HEK293 (cell line): ENCODE results near the gene CXCL16.

Source experiments
- BCL11A ChIP-seq: fragments of 450-650 bp; formaldehyde crosslinking; IDR thresholded peaks from 2 replicates; pipeline ENCODE4 v1.5.1; 2016; ENCODE audit warnings: low read depth, missing biosample characterization, missing genetic modification characterization
- GLIS2 ChIP-seq: fragments of 450-650 bp; formaldehyde crosslinking; IDR thresholded peaks from 2 replicates; pipeline ENCODE4 v1.5.1; 2016; ENCODE audit warnings: missing biosample characterization, missing genetic modification characterization
- HOXA7 ChIP-seq: sonication (generic); formaldehyde crosslinking; IDR thresholded peaks from 2 replicates; pipeline ENCODE4 v1.8.1; 2022; ENCODE audit warnings: missing genetic modification reagents, borderline replicate concordance
- MYNN ChIP-seq: fragments of 450-650 bp; formaldehyde crosslinking; IDR thresholded peaks from 2 replicates; pipeline ENCODE4 v1.5.1; 2016; ENCODE audit warnings: missing biosample characterization, missing genetic modification characterization, borderline replicate concordance
- REPIN1 ChIP-seq: fragments of 450-650 bp; formaldehyde crosslinking; IDR thresholded peaks from 2 replicates; pipeline ENCODE4 v1.5.1; 2017; ENCODE audit warnings: missing biosample characterization, missing genetic modification characterization, low read depth
- SP3 ChIP-seq: fragments of 450-650 bp; formaldehyde crosslinking; IDR thresholded peaks from 2 replicates; pipeline ENCODE4 v1.5.1; 2016; ENCODE audit warnings: missing biosample characterization, missing genetic modification characterization
- TRIM28 ChIP-seq: IDR thresholded peaks from 2 replicates; pipeline ENCODE4 v1.6.1; 2011; ENCODE audit warnings: low read length, control low read depth, borderline replicate concordance
- ZBTB21 ChIP-seq: fragments of 450-650 bp; formaldehyde crosslinking; IDR thresholded peaks from 2 replicates; pipeline ENCODE4 v1.5.1; 2017; ENCODE audit warnings: missing biosample characterization, missing genetic modification characterization
- ZBTB48 ChIP-seq: fragments of 450-650 bp; formaldehyde crosslinking; IDR thresholded peaks from 2 replicates; pipeline ENCODE4 v1.5.1; 2016; ENCODE audit warnings: missing biosample characterization, missing genetic modification characterization
- ZBTB8A ChIP-seq: fragments of 450-650 bp; formaldehyde crosslinking; IDR thresholded peaks from 2 replicates; pipeline ENCODE4 v1.5.1; 2016; ENCODE audit warnings: missing biosample characterization, missing genetic modification characterization
- ZEB2 ChIP-seq: fragments of 450-650 bp; formaldehyde crosslinking; IDR thresholded peaks from 2 replicates; pipeline ENCODE4 v1.5.1; 2016; ENCODE audit warnings: missing biosample characterization, missing genetic modification characterization
- ZFP41 ChIP-seq: fragments of 450-650 bp; formaldehyde crosslinking; IDR thresholded peaks from 2 replicates; pipeline ENCODE4 v1.5.1; 2016; ENCODE audit warnings: missing biosample characterization, missing genetic modification characterization, borderline replicate concordance
- ZNF10 ChIP-seq: fragments of 450-650 bp; formaldehyde crosslinking; IDR thresholded peaks from 2 replicates; pipeline ENCODE4 v1.5.1; 2017; ENCODE audit warnings: missing biosample characterization, missing genetic modification characterization
- ZNF112 ChIP-seq: fragments of 450-650 bp; formaldehyde crosslinking; IDR thresholded peaks from 2 replicates; pipeline ENCODE4 v1.5.0; 2017; ENCODE audit warnings: missing biosample characterization, missing genetic modification characterization
- ZNF16 ChIP-seq: fragments of 450-650 bp; formaldehyde crosslinking; IDR thresholded peaks from 2 replicates; pipeline ENCODE4 v1.5.1; 2016; ENCODE audit warnings: low read depth, missing biosample characterization, missing genetic modification characterization
- ZNF174 ChIP-seq: fragments of 450-650 bp; formaldehyde crosslinking; IDR thresholded peaks from 2 replicates; pipeline ENCODE4 v1.5.0; 2017; ENCODE audit warnings: missing biosample characterization, mild to moderate bottlenecking, missing genetic modification characterization
- ZNF2 ChIP-seq: fragments of 450-650 bp; formaldehyde crosslinking; IDR thresholded peaks from 2 replicates; pipeline ENCODE4 v1.5.1; 2016; ENCODE audit warnings: missing biosample characterization, missing genetic modification characterization
- ZNF223 ChIP-seq: fragments of 450-650 bp; formaldehyde crosslinking; IDR thresholded peaks from 2 replicates; pipeline ENCODE4 v1.5.1; 2016; ENCODE audit warnings: missing biosample characterization, missing genetic modification characterization
- ZNF335 ChIP-seq: fragments of 450-650 bp; formaldehyde crosslinking; conservative IDR thresholded peaks from 2 replicates; pipeline ENCODE4 v1.5.1; 2016; ENCODE audit warnings: missing biosample characterization, missing genetic modification characterization
- ZNF350 ChIP-seq: fragments of 450-650 bp; formaldehyde crosslinking; IDR thresholded peaks from 2 replicates; pipeline ENCODE4 v1.5.0; 2017; ENCODE audit warnings: missing biosample characterization, mild to moderate bottlenecking, missing genetic modification characterization
- ZNF394 ChIP-seq: fragments of 450-650 bp; formaldehyde crosslinking; IDR thresholded peaks from 2 replicates; pipeline ENCODE4 v1.5.1; 2016; ENCODE audit warnings: missing biosample characterization, missing genetic modification characterization, mild to moderate bottlenecking, moderate library complexity, borderline replicate concordance
- ZNF521 ChIP-seq: fragments of 450-650 bp; formaldehyde crosslinking; IDR thresholded peaks from 2 replicates; pipeline ENCODE4 v1.5.1; 2017; ENCODE audit warnings: missing biosample characterization, mild to moderate bottlenecking, missing genetic modification characterization
- ZNF596 ChIP-seq: fragments of 450-650 bp; IDR thresholded peaks from 2 replicates; pipeline ENCODE4 v1.5.0; 2018; ENCODE audit warnings: missing biosample characterization, mild to moderate bottlenecking, missing genetic modification characterization, moderate library complexity
- ZNF670 ChIP-seq: fragments of 450-650 bp; formaldehyde crosslinking; IDR thresholded peaks from 2 replicates; pipeline ENCODE4 v1.5.1; 2016; ENCODE audit warnings: missing biosample characterization, missing genetic modification characterization, low read depth
- ZNF777 ChIP-seq: fragments of 450-650 bp; formaldehyde crosslinking; IDR thresholded peaks from 2 replicates; pipeline ENCODE4 v1.5.1; 2017; ENCODE audit warnings: missing biosample characterization, missing genetic modification characterization, borderline replicate concordance
- ZNF830 ChIP-seq: fragments of 450-650 bp; IDR thresholded peaks from 2 replicates; pipeline ENCODE4 v1.5.0; 2018; ENCODE audit warnings: missing biosample characterization, missing genetic modification characterization, low read depth, mild to moderate bottlenecking, moderate library complexity
- ZXDB ChIP-seq: fragments of 450-650 bp; formaldehyde crosslinking; IDR thresholded peaks from 2 replicates; pipeline ENCODE4 v1.5.1; 2016; ENCODE audit warnings: missing biosample characterization, missing genetic modification characterization
- TF ChIP-seq, protein P1 (sequence below): fragments of 450-650 bp; formaldehyde crosslinking; IDR thresholded peaks from 2 replicates; pipeline ENCODE4 v1.5.1; 2016; ENCODE audit warnings: missing biosample characterization, missing genetic modification characterization
- TF ChIP-seq, protein P2 (sequence below): fragments of 450-650 bp; formaldehyde crosslinking; IDR thresholded peaks from 2 replicates; pipeline ENCODE4 v1.5.1; 2016; ENCODE audit warnings: missing biosample characterization, missing genetic modification characterization
- TF ChIP-seq, protein P3 (sequence below): fragments of 450-650 bp; formaldehyde crosslinking; IDR thresholded peaks from 2 replicates; pipeline ENCODE4 v1.5.1; 2016; ENCODE audit warnings: missing biosample characterization, missing genetic modification characterization
- TF ChIP-seq, protein P4 (sequence below): fragments of 450-650 bp; formaldehyde crosslinking; IDR thresholded peaks from 2 replicates; pipeline ENCODE4 v1.5.1; 2017; ENCODE audit warnings: missing biosample characterization, missing genetic modification characterization
- TF ChIP-seq, protein P5 (sequence below): fragments of 450-650 bp; formaldehyde crosslinking; IDR thresholded peaks from 2 replicates; pipeline ENCODE4 v1.5.1; 2016; ENCODE audit warnings: missing biosample characterization, missing genetic modification characterization
- TF ChIP-seq, protein P6 (sequence below): fragments of 450-650 bp; formaldehyde crosslinking; optimal IDR thresholded peaks from 2 replicates; pipeline ENCODE3; 2016; ENCODE audit warnings: missing biosample characterization, mild to moderate bottlenecking, missing genetic modification characterization
- TF ChIP-seq, protein P7 (sequence below): fragments of 450-650 bp; formaldehyde crosslinking; IDR thresholded peaks from 2 replicates; pipeline ENCODE4 v1.5.1; 2016; ENCODE audit warnings: missing biosample characterization, missing genetic modification characterization

Gene CXCL16

DNA sequence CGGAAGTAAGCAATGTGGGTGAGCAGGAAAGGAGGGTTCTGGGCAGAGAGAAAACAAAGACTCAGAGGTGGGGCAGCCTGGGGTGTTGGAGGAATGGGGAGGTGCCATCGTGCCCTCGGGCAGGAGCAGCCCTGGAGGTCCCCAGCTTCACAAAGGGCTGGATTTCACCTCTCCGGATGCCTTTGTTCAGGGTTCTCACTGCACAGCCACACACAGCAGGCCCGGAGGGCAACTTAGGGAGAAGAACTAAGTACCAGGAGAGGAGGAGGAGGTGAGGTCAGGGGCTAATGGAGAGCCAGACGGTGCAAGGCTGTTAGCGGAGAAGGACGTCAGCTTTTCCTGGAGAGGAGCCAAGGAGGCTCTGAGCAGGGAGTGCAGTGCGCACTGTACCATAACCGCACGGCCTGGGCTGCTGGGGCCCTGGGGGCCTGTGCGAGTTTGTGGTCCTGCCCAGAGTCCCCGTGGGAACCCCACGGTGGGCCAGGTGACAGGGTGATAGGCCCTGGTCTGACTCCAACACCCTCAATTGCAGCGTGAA lies 20.0 kb downstream of the CXCL16 start (continued):
- TF ChIP-seq, protein P1, sequence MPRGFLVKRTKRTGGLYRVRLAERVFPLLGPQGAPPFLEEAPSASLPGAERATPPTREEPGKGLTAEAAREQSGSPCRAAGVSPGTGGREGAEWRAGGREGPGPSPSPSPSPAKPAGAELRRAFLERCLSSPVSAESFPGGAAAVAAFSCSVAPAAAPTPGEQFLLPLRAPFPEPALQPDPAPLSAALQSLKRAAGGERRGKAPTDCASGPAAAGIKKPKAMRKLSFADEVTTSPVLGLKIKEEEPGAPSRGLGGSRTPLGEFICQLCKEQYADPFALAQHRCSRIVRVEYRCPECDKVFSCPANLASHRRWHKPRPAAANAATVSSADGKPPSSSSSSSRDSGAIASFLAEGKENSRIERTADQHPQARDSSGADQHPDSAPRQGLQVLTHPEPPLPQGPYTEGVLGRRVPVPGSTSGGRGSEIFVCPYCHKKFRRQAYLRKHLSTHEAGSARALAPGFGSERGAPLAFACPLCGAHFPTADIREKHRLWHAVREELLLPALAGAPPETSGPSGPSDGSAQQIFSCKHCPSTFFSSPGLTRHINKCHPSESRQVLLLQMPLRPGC (tag by site-specific recombination), result peak; percentile 81
- TF ChIP-seq HOXA7 (CRISPR knock-in tag), result no peak
- peak; percentile 81; the same call in 1 of the 2 replicates for TF ChIP-seq BCL11A
- TF ChIP-seq, protein P2, sequence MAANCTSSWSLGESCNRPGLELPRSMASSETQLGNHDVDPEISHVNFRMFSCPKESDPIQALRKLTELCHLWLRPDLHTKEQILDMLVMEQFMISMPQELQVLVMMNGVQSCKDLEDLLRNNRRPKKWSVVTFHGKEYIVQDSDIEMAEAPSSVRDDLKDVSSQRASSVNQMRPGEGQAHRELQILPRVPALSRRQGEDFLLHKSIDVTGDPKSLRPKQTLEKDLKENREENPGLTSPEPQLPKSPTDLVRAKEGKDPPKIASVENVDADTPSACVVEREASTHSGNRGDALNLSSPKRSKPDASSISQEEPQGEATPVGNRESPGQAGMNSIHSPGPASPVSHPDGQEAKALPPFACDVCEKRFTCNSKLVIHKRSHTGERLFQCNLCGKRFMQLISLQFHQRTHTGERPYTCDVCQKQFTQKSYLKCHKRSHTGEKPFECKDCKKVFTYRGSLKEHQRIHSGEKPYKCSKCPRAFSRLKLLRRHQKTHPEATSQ (tag by site-specific recombination), result no peak
- TF ChIP-seq ZNF2 (tag by site-specific recombination), result peak; percentile 94
- TF ChIP-seq ZBTB21, result peak; percentile 60; the same call in 1 of the 2 replicates
- TF ChIP-seq ZBTB8A (tag by site-specific recombination), result peak; percentile 79
- TF ChIP-seq ZNF223, result no peak
- peak; percentile 86 for TF ChIP-seq GLIS2 (tag by site-specific recombination)
- peak; percentile 37; the same call in 1 of the 2 replicates for TF ChIP-seq ZNF335 (tag by site-specific recombination)
- peak; percentile 90 for TF ChIP-seq ZEB2 (tag by site-specific recombination)
- TF ChIP-seq ZBTB48 (tag by site-specific recombination), result peak; percentile 96
- TF ChIP-seq MYNN (tag by site-specific recombination), result no peak
- no peak for TF ChIP-seq ZNF777 (tag by site-specific recombination)
- peak; percentile 74; the same call in 1 of the 2 replicates for TF ChIP-seq ZNF394 (tag by site-specific recombination)
- TF ChIP-seq, protein P3, sequence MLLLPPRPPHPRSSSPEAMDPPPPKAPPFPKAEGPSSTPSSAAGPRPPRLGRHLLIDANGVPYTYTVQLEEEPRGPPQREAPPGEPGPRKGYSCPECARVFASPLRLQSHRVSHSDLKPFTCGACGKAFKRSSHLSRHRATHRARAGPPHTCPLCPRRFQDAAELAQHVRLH (tag by site-specific recombination), result no peak; the same call in 1 of the 2 replicates
- no peak for TF ChIP-seq ZNF670 (tag by site-specific recombination)
- TF ChIP-seq ZNF830 (tag by site-specific recombination), result no peak
- TF ChIP-seq, protein P4, sequence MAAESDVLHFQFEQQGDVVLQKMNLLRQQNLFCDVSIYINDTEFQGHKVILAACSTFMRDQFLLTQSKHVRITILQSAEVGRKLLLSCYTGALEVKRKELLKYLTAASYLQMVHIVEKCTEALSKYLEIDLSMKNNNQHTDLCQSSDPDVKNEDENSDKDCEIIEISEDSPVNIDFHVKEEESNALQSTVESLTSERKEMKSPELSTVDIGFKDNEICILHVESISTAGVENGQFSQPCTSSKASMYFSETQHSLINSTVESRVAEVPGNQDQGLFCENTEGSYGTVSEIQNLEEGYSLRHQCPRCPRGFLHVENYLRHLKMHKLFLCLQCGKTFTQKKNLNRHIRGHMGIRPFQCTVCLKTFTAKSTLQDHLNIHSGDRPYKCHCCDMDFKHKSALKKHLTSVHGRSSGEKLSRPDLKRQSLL (tag by site-specific recombination), result peak; percentile 6; the same call in 1 of the 2 replicates
- 0 out of 2 replicates have a peak, but pooled peaks have one; percentile 18 for TF ChIP-seq ZNF16 (tag by site-specific recombination)
- TF ChIP-seq ZXDB (tag by site-specific recombination), result peak; percentile 57
- peak; percentile 61; the same call in 1 of the 2 replicates for TF ChIP-seq REPIN1 (tag by site-specific recombination)
- no peak for TF ChIP-seq ZFP41 (tag by site-specific recombination)
- TF ChIP-seq, protein P5, sequence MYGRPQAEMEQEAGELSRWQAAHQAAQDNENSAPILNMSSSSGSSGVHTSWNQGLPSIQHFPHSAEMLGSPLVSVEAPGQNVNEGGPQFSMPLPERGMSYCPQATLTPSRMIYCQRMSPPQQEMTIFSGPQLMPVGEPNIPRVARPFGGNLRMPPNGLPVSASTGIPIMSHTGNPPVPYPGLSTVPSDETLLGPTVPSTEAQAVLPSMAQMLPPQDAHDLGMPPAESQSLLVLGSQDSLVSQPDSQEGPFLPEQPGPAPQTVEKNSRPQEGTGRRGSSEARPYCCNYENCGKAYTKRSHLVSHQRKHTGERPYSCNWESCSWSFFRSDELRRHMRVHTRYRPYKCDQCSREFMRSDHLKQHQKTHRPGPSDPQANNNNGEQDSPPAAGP (tag by site-specific recombination), result peak; percentile 93
- TF ChIP-seq SP3 (tag by site-specific recombination), result 0 out of 2 replicates have a peak, but pooled peaks have one; percentile 8
- peak; percentile 85; the same call in 1 of the 2 replicates for TF ChIP-seq TRIM28
- peak; percentile 57; the same call in 1 of the 2 replicates for TF ChIP-seq ZNF10
- TF ChIP-seq, protein P6, sequence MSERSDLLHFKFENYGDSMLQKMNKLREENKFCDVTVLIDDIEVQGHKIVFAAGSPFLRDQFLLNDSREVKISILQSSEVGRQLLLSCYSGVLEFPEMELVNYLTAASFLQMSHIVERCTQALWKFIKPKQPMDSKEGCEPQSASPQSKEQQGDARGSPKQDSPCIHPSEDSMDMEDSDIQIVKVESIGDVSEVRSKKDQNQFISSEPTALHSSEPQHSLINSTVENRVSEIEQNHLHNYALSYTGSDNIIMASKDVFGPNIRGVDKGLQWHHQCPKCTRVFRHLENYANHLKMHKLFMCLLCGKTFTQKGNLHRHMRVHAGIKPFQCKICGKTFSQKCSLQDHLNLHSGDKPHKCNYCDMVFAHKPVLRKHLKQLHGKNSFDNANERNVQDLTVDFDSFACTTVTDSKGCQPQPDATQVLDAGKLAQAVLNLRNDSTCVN, result peak; percentile 14
- no peak for TF ChIP-seq ZNF350 (tag by site-specific recombination)
- no peak for TF ChIP-seq ZNF521 (tag by site-specific recombination)
- no peak for TF ChIP-seq ZNF112
- TF ChIP-seq ZNF174, result no peak
- no peak for TF ChIP-seq ZNF596
- TF ChIP-seq, protein P7, sequence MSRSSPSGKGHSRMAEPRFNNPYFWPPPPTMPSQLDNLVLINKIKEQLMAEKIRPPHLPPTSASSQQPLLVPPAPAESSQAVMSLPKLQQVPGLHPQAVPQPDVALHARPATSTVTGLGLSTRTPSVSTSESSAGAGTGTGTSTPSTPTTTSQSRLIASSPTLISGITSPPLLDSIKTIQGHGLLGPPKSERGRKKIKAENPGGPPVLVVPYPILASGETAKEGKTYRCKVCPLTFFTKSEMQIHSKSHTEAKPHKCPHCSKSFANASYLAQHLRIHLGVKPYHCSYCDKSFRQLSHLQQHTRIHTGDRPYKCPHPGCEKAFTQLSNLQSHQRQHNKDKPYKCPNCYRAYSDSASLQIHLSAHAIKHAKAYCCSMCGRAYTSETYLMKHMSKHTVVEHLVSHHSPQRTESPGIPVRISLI (tag by site-specific recombination), result no peak
